ENCODE measurements around the gene REN.

- TF ChIP-seq CTCF (IDR thresholded peaks at IDR 0.05) (no peak), POLR2A (IDR thresholded peaks at IDR 0.05) (no peak)
Measured at GRCh38 chr1:204197068-204197467, 30.9 kb upstream of the REN start.
